ENCODE measurements around the gene TIMP3. TPM values are rescaled to one million over a fixed set of nuclear protein-coding genes. Genes with fewer than 3 reads are reported as not detected.
A peak's percentile ranks its signal among the peaks of the same experiment; 100 is the strongest.

The TIMP3 gene
- polyA plus RNA-seq, 1 donor (not counting 4 experiments of a cell fraction or from before 2014, with no cell fraction given): 34.3 TPM

- peaks cover 21% of the 10 kb centered on the region for H3K4me1 ChIP-seq (ENCODE audit: control insufficient read depth, extremely low read depth, insufficient read depth, low read length)
- no peak overlapping the region for H3K4me2 ChIP-seq (ENCODE audit: control insufficient read depth, extremely low read depth, insufficient read depth, low read depth, low read length)
- DNase-seq (ENCODE audit: low read depth, low spot score) (no peak), FAIRE-seq (no peak)
- dilution Hi-C loops (cut with MboI; ENCODE audit: extremely low pct_ligation_motif_present, low sequenced_read_pairs): no loop called here
- H2AFZ ChIP-seq (ENCODE audit: control insufficient read depth, low read length): no peak overlapping the region
- H3K79me2 ChIP-seq (ENCODE audit: control insufficient read depth, insufficient read depth, low read length): peaks cover 21% of the 10 kb centered on the region
- H3K9me3 ChIP-seq (ENCODE audit: control insufficient read depth, low read depth, low read length): no peaks in the 10 kb centered on the region
- no peak overlapping the region for H3K27ac ChIP-seq (ENCODE audit: control insufficient read depth, insufficient read depth, low read length)
- H3K36me3 ChIP-seq (ENCODE audit: control insufficient read depth in 2 of 2, extremely low read depth in 1 of 2, insufficient read depth in 2 of 2, low read length in 2 of 2): peaks cover 1 to 3% of the 10 kb centered on the region in 2 experiments
- H3K9ac ChIP-seq (ENCODE audit: control insufficient read depth, extremely low read depth, insufficient read depth, low read length): no peak overlapping the region
- TF ChIP-seq EZH2 (IDR thresholded peaks at IDR 0.05; ENCODE audit: low read length) (no peak), CTCF (optimal IDR thresholded peaks at IDR 0.05 in 1 of 3, IDR thresholded peaks at IDR 0.05 in 1 of 3, conservative IDR thresholded peaks at IDR 0.05 in 1 of 3; ENCODE audit: extremely low read depth in 1 of 3, insufficient read depth in 2 of 3, low read length in 3 of 3) (no peak)
- H3K27me3 ChIP-seq (ENCODE audit: control insufficient read depth, extremely low read depth, insufficient read depth, low read length): no peaks in the 10 kb centered on the region
- no peaks in the 10 kb centered on the region for H4K20me1 ChIP-seq (ENCODE audit: control insufficient read depth, extremely low read depth, insufficient read depth, low read length)
- no peaks in the 10 kb centered on the region for H3K9me1 ChIP-seq (ENCODE audit: control insufficient read depth, extremely low read depth, insufficient read depth, low read length)
- H3K4me3 ChIP-seq (ENCODE audit: control insufficient read depth in 2 of 3, extremely low read depth in 1 of 3, insufficient read depth in 2 of 3, low read depth in 1 of 3, low read length in 3 of 3): no peak overlapping the region
Observed at GRCh38 chr22:32805361-32805881, 3.9 kb downstream of the TIMP3 start.

GRCh38 chr22:32806296-32806695 is 4.8 kb downstream of the TIMP3 start:
- no peak overlapping the region for H3K27ac ChIP-seq (ENCODE audit: control insufficient read depth, insufficient read depth, low read length)
- no peak for TF ChIP-seq EZH2 (IDR thresholded peaks at IDR 0.05; ENCODE audit: low read length)
- no peak for TF ChIP-seq CTCF (optimal IDR thresholded peaks at IDR 0.05 in 1 of 3, IDR thresholded peaks at IDR 0.05 in 1 of 3, conservative IDR thresholded peaks at IDR 0.05 in 1 of 3; ENCODE audit: extremely low read depth in 1 of 3, insufficient read depth in 2 of 3, low read length in 3 of 3)
- no peaks in the 10 kb centered on the region for H3K9me1 ChIP-seq (ENCODE audit: control insufficient read depth, extremely low read depth, insufficient read depth, low read length)
- peak; percentile 17 for FAIRE-seq
- dilution Hi-C loops (cut with MboI; ENCODE audit: extremely low pct_ligation_motif_present, low sequenced_read_pairs): no loop called here
- no peak overlapping the region for H3K4me3 ChIP-seq (ENCODE audit: control insufficient read depth in 2 of 3, extremely low read depth in 1 of 3, insufficient read depth in 2 of 3, low read depth in 1 of 3, low read length in 3 of 3)
- no peak for DNase-seq (ENCODE audit: low read depth, low spot score)
- H3K79me2 ChIP-seq (ENCODE audit: control insufficient read depth, insufficient read depth, low read length): peaks cover 21% of the 10 kb centered on the region
- no peaks in the 10 kb centered on the region for H3K9me3 ChIP-seq (ENCODE audit: control insufficient read depth, low read depth, low read length)
- H3K4me1 ChIP-seq (ENCODE audit: control insufficient read depth, extremely low read depth, insufficient read depth, low read length): peaks cover 19% of the 10 kb centered on the region
- peaks cover 1 to 3% of the 10 kb centered on the region in 2 experiments for H3K36me3 ChIP-seq (ENCODE audit: control insufficient read depth in 2 of 2, extremely low read depth in 1 of 2, insufficient read depth in 2 of 2, low read length in 2 of 2)
- no peaks in the 10 kb centered on the region for H4K20me1 ChIP-seq (ENCODE audit: control insufficient read depth, extremely low read depth, insufficient read depth, low read length)
- no peak overlapping the region for H3K9ac ChIP-seq (ENCODE audit: control insufficient read depth, extremely low read depth, insufficient read depth, low read length)
- H3K27me3 ChIP-seq (ENCODE audit: control insufficient read depth, extremely low read depth, insufficient read depth, low read length): no peaks in the 10 kb centered on the region
- H3K4me2 ChIP-seq (ENCODE audit: control insufficient read depth, extremely low read depth, insufficient read depth, low read depth, low read length): no peak overlapping the region
- H2AFZ ChIP-seq (ENCODE audit: control insufficient read depth, low read length): no peak overlapping the region
